HG03045 (cell line): Measurements from ENCODE around the gene METTL16.
"Not testable (repeated sequence)": the region's sequence is repeated elsewhere in the genome, so short reads cannot be mapped to it uniquely, and the experiment has no call there.

Experiments
- ATAC-seq: cut with Tn5 transposase; IDR thresholded peaks from one replicate; pipeline ENCODE4 v1.9.1; 2021; ENCODE audit warnings: mild to moderate bottlenecking, moderate library complexity; ENCODE audit not compliant: unreplicated experiment

Gene METTL16

GRCh38 chr17:2453866-2454265 lies 57.8 kb downstream of the METTL16 start:
- ATAC-seq, result no peak

GRCh38 chr17:2453325-2453724 lies 58.4 kb downstream of the METTL16 start:
- no peak for ATAC-seq

- ATAC-seq, result no peak
Measured at GRCh38 chr17:2452216-2452750, 59.4 kb downstream of the METTL16 start.

GRCh38 chr17:2450016-2450650 lies 61.6 kb downstream of the METTL16 start:
- no peak for ATAC-seq

- ATAC-seq, result no peak
Measured at GRCh38 chr17:2449486-2449885, 62.2 kb downstream of the METTL16 start.

- ATAC-seq, result not testable (repeated sequence)
Measured at GRCh38 chr17:2447479-2447878, 64.2 kb downstream of the METTL16 start.

- no peak for ATAC-seq
Measured at GRCh38 chr17:2445638-2446037, 66.0 kb downstream of the METTL16 start.

GRCh38 chr17:2444382-2444781 lies 67.3 kb downstream of the METTL16 start:
- ATAC-seq, result no peak

- no peak for ATAC-seq
Measured at GRCh38 chr17:2442166-2442565, 69.5 kb downstream of the METTL16 start.

- ATAC-seq, result no peak
Measured at GRCh38 chr17:2440930-2441329, 70.8 kb downstream of the METTL16 start.

GRCh38 chr17:2439997-2440396 lies 71.7 kb downstream of the METTL16 start:
- not testable (repeated sequence) for ATAC-seq

- no peak for ATAC-seq
Measured at GRCh38 chr17:2438823-2439222, 72.9 kb downstream of the METTL16 start.

- no peak for ATAC-seq
Measured at GRCh38 chr17:2436316-2436905, 75.3 kb downstream of the METTL16 start.

- no peak for ATAC-seq
Measured at GRCh38 chr17:2435862-2436261, 75.8 kb downstream of the METTL16 start.

GRCh38 chr17:2435181-2435741 lies 76.4 kb downstream of the METTL16 start:
- ATAC-seq, result no peak

- no peak for ATAC-seq
Measured at GRCh38 chr17:2433696-2434095, 78.0 kb downstream of the METTL16 start.

GRCh38 chr17:2427910-2428309 lies 83.8 kb downstream of the METTL16 start:
- ATAC-seq, result no peak

GRCh38 chr17:2427215-2427614 lies 84.5 kb downstream of the METTL16 start:
- no peak for ATAC-seq

GRCh38 chr17:2423271-2423670 lies 88.4 kb downstream of the METTL16 start:
- ATAC-seq, result no peak

- ATAC-seq, result no peak
Measured at GRCh38 chr17:2421315-2422147, 90.2 kb downstream of the METTL16 start.

- no peak for ATAC-seq
Measured at GRCh38 chr17:2420176-2420575, 91.5 kb downstream of the METTL16 start.
